Coronary artery (tissue), 2 donors: ENCODE results near the gene KIF25.

Source experiments
- DNase-seq: peaks from one replicate; pipeline ENCODE4 v3.0.0-alpha.2; 2017; ENCODE audit warnings: low spot score
- H3K27ac ChIP-seq, 2 donors: fragments of 200-600 bp; sonication (generic); one replicate each; pipeline ENCODE4 v1.5.1; 2016 to 2019
- H3K4me3 ChIP-seq: fragments of 200-600 bp; sonication (generic); 2 replicates; pipeline ENCODE4 v1.5.1; 2016; ENCODE audit warnings: mild to moderate bottlenecking, moderate library complexity
- CTCF ChIP-seq: fragments of 200-600 bp; sonication (generic); IDR thresholded peaks from one replicate; pipeline ENCODE4 v1.5.1; 2019; ENCODE audit warnings: antibody characterized with exemption

The KIF25 gene

GRCh38 chr6:168012431-168013249 lies 15.2 kb downstream of the KIF25 start:
- TF ChIP-seq CTCF, result no peak
- peak; percentile 58 for DNase-seq
- no peak overlapping the region for H3K4me3 ChIP-seq
- no peak overlapping the region for H3K27ac ChIP-seq

- H3K27ac ChIP-seq, result no peak overlapping the region
- TF ChIP-seq CTCF, result no peak
- H3K4me3 ChIP-seq, result no peak overlapping the region
- DNase-seq, result peak; percentile 38
These were observed 15.9 kb downstream of the KIF25 start for GRCh38 chr6:168013250-168013915.

- Histone ChIP-seq H3K4me3 (no peak overlapping the region), H3K27ac (no peak overlapping the region)
- no peak for DNase-seq
- TF ChIP-seq CTCF, result no peak
These were observed 17.0 kb downstream of the KIF25 start for GRCh38 chr6:168014428-168014827.

GRCh38 chr6:168015009-168015408 lies 17.5 kb downstream of the KIF25 start:
- DNase-seq, result peak; percentile 17
- no peak overlapping the region for H3K27ac ChIP-seq
- H3K4me3 ChIP-seq, result no peak overlapping the region
- TF ChIP-seq CTCF, result no peak

- TF ChIP-seq CTCF, result no peak
- DNase-seq, result peak; percentile 35
- no peak overlapping the region for H3K4me3 ChIP-seq
- no peak overlapping the region for H3K27ac ChIP-seq
These were observed 18.2 kb downstream of the KIF25 start for GRCh38 chr6:168015482-168016175.

- peak; percentile 11 for DNase-seq
- Histone ChIP-seq H3K4me3 (no peak overlapping the region), H3K27ac (no peak overlapping the region)
- TF ChIP-seq CTCF, result no peak
These were observed 18.7 kb downstream of the KIF25 start for GRCh38 chr6:168016176-168016620.
